PFSK-1 (cell line): ENCODE results near the gene PPM1M.

Experiments
- SIN3A ChIP-seq: IDR thresholded peaks from 2 replicates; pipeline ENCODE4 v1.6.1; 2012; ENCODE audit warnings: mild to moderate bottlenecking, low read length, moderate library complexity, borderline replicate concordance; ENCODE audit not compliant: insufficient read depth
- TF ChIP-seq, protein P1 (sequence below), 2 experiments: IDR thresholded peaks; 2 replicates each; pipeline versions ENCODE4 v1.6.1 to v1.8.0; 2011 to 2012; ENCODE audit warnings: low read depth in 2 of 2, low read length in 2 of 2, control low read depth in 1 of 2, inconsistent platforms in 1 of 2, mild to moderate bottlenecking in 1 of 2, moderate library complexity in 1 of 2; ENCODE audit not compliant: insufficient read depth in 1 of 2

DNA sequence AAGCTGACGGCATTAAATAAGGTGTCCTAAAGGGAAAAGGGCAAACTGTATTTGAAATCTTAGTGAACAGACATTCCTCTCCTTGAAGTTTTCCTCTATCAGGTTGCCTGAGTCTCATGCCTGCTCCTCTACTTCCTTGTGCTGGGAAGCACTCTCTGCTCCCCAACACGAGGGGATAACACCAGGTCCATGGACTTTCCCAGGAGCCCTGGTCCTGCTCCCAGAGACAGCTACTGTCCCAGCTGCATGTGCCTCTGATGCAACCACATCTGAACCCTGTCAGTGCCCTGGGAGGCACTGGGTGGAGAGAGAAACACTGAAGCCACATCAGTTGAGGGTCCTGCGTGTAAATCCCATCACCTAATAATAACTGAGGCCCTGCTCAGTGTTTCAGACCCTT is 27.5 kb upstream of the PPM1M start:
- TF ChIP-seq SIN3A, result no peak
- TF ChIP-seq, protein P1, sequence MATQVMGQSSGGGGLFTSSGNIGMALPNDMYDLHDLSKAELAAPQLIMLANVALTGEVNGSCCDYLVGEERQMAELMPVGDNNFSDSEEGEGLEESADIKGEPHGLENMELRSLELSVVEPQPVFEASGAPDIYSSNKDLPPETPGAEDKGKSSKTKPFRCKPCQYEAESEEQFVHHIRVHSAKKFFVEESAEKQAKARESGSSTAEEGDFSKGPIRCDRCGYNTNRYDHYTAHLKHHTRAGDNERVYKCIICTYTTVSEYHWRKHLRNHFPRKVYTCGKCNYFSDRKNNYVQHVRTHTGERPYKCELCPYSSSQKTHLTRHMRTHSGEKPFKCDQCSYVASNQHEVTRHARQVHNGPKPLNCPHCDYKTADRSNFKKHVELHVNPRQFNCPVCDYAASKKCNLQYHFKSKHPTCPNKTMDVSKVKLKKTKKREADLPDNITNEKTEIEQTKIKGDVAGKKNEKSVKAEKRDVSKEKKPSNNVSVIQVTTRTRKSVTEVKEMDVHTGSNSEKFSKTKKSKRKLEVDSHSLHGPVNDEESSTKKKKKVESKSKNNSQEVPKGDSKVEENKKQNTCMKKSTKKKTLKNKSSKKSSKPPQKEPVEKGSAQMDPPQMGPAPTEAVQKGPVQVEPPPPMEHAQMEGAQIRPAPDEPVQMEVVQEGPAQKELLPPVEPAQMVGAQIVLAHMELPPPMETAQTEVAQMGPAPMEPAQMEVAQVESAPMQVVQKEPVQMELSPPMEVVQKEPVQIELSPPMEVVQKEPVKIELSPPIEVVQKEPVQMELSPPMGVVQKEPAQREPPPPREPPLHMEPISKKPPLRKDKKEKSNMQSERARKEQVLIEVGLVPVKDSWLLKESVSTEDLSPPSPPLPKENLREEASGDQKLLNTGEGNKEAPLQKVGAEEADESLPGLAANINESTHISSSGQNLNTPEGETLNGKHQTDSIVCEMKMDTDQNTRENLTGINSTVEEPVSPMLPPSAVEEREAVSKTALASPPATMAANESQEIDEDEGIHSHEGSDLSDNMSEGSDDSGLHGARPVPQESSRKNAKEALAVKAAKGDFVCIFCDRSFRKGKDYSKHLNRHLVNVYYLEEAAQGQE (IDR thresholded peaks at IDR 0.05; ENCODE audit: insufficient read depth in 1 of 2, low read depth in 2 of 2, low read length in 2 of 2), result no peak
